ENCODE data around the gene ZNF423.

ZNF423 gene

GRCh38 chr16:49598383-49599170 is 257.3 kb downstream of the ZNF423 start:
- no peak overlapping the region for H3K4me3 ChIP-seq (ENCODE audit: low read length)
- no peaks in the 10 kb centered on the region for H3K36me3 ChIP-seq (ENCODE audit: control insufficient read depth, insufficient read depth, low read length)
- H3K27me3 ChIP-seq (ENCODE audit: control insufficient read depth, insufficient read depth, low read length): no peaks in the 10 kb centered on the region
- no peak overlapping the region for H3K9ac ChIP-seq (ENCODE audit: low read length)
- H3K27ac ChIP-seq (ENCODE audit: low read depth, low read length): no peak overlapping the region
- H3K4me1 ChIP-seq (ENCODE audit: control insufficient read depth, insufficient read depth, low read length): peaks cover 6% of the 10 kb centered on the region

- Histone ChIP-seq H3K27me3 (ENCODE audit: control insufficient read depth, insufficient read depth, low read length) (no peaks in the 10 kb centered on the region), H3K27ac (ENCODE audit: low read depth, low read length) (no peak overlapping the region), H3K4me1 (ENCODE audit: control insufficient read depth, insufficient read depth, low read length) (peaks cover 6% of the 10 kb centered on the region), H3K9ac (ENCODE audit: low read length) (no peak overlapping the region), H3K36me3 (ENCODE audit: control insufficient read depth, insufficient read depth, low read length) (no peaks in the 10 kb centered on the region), H3K4me3 (ENCODE audit: low read length) (no peak overlapping the region)
Measured at GRCh38 chr16:49597796-49598195, 258.1 kb downstream of the ZNF423 start.

DNA sequence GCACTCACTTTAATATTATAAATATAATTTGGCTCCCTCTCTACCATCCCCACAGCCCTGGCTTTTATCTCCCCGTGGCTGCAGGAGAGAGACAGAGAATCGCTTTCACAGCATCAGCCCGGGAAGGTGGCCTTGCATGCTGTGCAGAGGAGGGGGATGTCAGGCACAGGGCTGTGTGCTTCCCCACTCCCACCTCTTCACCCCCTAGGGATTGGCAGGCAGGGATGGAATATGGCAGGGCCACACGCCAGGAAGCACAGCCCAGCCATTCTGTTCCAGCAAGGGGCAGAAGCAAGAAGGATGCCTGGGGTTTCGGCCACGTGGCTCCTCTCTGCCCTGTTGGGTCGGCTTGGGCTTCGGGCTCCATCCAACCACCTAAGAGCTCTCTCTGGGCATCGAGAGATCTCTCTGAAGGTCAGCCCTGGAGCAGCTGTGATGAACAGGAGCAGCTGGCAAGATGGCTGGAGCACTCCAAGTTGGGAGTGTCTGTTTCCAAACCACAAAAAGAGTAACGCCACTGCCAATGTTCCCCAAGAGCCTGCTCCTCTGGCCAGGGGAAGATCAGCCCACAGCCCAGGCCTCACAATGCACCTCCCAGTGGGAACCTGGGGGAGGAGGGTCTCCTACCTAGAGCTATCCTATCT is 259.1 kb downstream of the ZNF423 start:
- Histone ChIP-seq H3K9ac (ENCODE audit: low read length) (no peak overlapping the region), H3K27ac (ENCODE audit: low read depth, low read length) (no peak overlapping the region)

DNA sequence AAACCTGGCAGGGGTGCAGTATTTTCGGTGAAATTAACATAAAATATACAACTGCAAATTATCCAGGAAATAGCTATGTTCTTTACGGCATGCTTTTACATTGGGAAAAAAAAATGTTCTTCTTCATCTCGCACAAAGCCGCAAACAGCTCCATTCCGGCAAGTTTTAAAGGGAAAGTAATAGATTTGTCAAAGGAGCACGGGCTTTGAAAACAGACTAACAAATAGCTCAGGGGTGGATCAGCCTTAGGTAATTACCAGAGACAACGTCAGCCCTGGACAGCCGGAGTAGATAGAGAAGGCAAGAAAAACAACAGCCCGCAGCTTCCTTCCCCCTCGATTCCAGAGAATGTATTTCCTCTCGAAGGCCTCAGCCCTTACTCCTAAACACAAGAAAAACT is 259.8 kb downstream of the ZNF423 start:
- H3K4me1 ChIP-seq (ENCODE audit: control insufficient read depth, insufficient read depth, low read length): peaks cover 6% of the 10 kb centered on the region
- H3K9ac ChIP-seq (ENCODE audit: low read length): no peak overlapping the region
- no peaks in the 10 kb centered on the region for H3K36me3 ChIP-seq (ENCODE audit: control insufficient read depth, insufficient read depth, low read length)
- H3K4me3 ChIP-seq (ENCODE audit: low read length): no peak overlapping the region
- H3K27ac ChIP-seq (ENCODE audit: low read depth, low read length): no peak overlapping the region
- H3K27me3 ChIP-seq (ENCODE audit: control insufficient read depth, insufficient read depth, low read length): no peaks in the 10 kb centered on the region

More for the DNA sequence above, 259.1 kb downstream of the ZNF423 start:
- H3K27me3 ChIP-seq (ENCODE audit: control insufficient read depth, insufficient read depth, low read length): no peaks in the 10 kb centered on the region
- H3K4me3 ChIP-seq (ENCODE audit: low read length): no peak overlapping the region
- peaks cover 6% of the 10 kb centered on the region for H3K4me1 ChIP-seq (ENCODE audit: control insufficient read depth, insufficient read depth, low read length)
- H3K36me3 ChIP-seq (ENCODE audit: control insufficient read depth, insufficient read depth, low read length): no peaks in the 10 kb centered on the region

- no peak overlapping the region for H3K4me3 ChIP-seq (ENCODE audit: low read length)
- no peaks in the 10 kb centered on the region for H3K27me3 ChIP-seq (ENCODE audit: control insufficient read depth, insufficient read depth, low read length)
- H3K27ac ChIP-seq (ENCODE audit: low read depth, low read length): no peak overlapping the region
- H3K4me1 ChIP-seq (ENCODE audit: control insufficient read depth, insufficient read depth, low read length): peaks cover 6% of the 10 kb centered on the region
- H3K9ac ChIP-seq (ENCODE audit: low read length): no peak overlapping the region
- H3K36me3 ChIP-seq (ENCODE audit: control insufficient read depth, insufficient read depth, low read length): no peaks in the 10 kb centered on the region
Measured at GRCh38 chr16:49594685-49595498, 261.0 kb downstream of the ZNF423 start.

DNA sequence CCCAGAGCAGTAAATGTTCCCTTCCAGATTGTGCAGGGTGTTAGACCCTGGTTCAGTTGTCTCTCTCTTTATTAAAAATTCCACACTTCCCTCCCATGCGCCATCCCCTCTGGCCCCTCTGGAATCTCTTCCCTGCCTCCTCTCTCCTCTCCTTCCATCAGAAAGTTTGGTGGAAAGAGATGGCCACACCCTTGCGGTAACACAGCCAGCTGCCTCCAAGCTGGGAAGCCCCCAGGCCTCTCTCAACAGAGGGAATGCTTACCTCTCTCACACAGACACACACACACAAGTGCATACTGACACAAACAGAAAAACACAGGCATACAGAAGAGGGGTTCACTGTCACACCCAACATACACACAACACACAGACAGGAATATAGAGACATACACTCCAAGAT is 261.8 kb downstream of the ZNF423 start:
- no peak overlapping the region for H3K9ac ChIP-seq (ENCODE audit: low read length)
- H3K36me3 ChIP-seq (ENCODE audit: control insufficient read depth, insufficient read depth, low read length): no peaks in the 10 kb centered on the region
- no peaks in the 10 kb centered on the region for H3K27me3 ChIP-seq (ENCODE audit: control insufficient read depth, insufficient read depth, low read length)
- no peak overlapping the region for H3K4me3 ChIP-seq (ENCODE audit: low read length)
- peaks cover 6% of the 10 kb centered on the region for H3K4me1 ChIP-seq (ENCODE audit: control insufficient read depth, insufficient read depth, low read length)
- H3K27ac ChIP-seq (ENCODE audit: low read depth, low read length): no peak overlapping the region

GRCh38 chr16:49593424-49594040 is 262.4 kb downstream of the ZNF423 start:
- Histone ChIP-seq H3K27ac (ENCODE audit: low read depth, low read length) (no peak overlapping the region), H3K27me3 (ENCODE audit: control insufficient read depth, insufficient read depth, low read length) (no peaks in the 10 kb centered on the region), H3K9ac (ENCODE audit: low read length) (no peak overlapping the region), H3K4me3 (ENCODE audit: low read length) (no peak overlapping the region), H3K4me1 (ENCODE audit: control insufficient read depth, insufficient read depth, low read length) (peaks cover 6% of the 10 kb centered on the region), H3K36me3 (ENCODE audit: control insufficient read depth, insufficient read depth, low read length) (no peaks in the 10 kb centered on the region)

DNA sequence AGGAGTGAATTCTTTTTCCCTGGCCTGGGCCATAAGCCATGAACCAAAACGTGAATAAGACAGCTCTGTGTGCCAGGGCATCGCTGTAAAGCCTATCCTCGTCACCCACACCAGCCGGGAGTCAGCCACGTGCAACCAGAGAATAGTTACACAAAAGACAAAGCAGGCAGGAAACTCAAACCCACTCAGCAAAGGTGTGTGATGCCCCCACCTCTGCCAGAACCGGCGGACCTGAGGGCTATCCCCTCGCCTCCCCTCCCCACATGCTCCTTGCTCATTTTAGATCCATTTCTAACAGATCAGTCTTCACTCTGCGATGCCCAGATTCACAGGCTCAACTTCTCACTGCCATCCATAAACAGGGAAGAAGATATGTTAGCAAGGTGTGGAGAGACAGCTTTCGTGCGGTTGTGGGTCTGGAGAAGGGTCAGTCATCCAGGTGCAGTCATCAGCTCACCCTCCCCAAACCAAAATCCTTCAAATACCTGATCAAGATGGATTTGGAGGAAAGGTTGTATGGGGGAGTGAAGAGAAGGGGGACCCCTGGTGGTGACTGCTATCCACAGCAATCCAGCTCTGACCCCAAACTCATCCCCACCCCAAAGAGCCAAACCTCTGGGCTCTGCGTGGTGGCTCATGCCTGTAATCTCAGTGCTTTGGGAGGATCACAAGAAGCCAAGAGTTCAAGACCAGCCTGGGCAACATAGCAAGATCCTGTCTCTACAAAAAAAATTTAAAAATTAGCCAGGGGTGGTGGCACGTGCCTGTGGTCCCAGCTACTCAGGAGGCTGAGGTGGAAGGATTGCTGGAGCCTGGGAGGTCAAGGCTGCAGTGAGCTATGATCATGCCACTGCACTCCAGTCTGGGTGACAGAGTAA is 263.1 kb downstream of the ZNF423 start:
- no peaks in the 10 kb centered on the region for H3K27me3 ChIP-seq (ENCODE audit: control insufficient read depth, insufficient read depth, low read length)
- no peak overlapping the region for H3K27ac ChIP-seq (ENCODE audit: low read depth, low read length)
- H3K9ac ChIP-seq (ENCODE audit: low read length): no peak overlapping the region
- no peaks in the 10 kb centered on the region for H3K36me3 ChIP-seq (ENCODE audit: control insufficient read depth, insufficient read depth, low read length)
- no peak overlapping the region for H3K4me3 ChIP-seq (ENCODE audit: low read length)
- peaks cover 6% of the 10 kb centered on the region for H3K4me1 ChIP-seq (ENCODE audit: control insufficient read depth, insufficient read depth, low read length)

GRCh38 chr16:49590166-49590871 is 265.6 kb downstream of the ZNF423 start:
- Histone ChIP-seq H3K4me3 (ENCODE audit: low read length) (no peak overlapping the region), H3K27me3 (ENCODE audit: control insufficient read depth, insufficient read depth, low read length) (no peaks in the 10 kb centered on the region), H3K36me3 (ENCODE audit: control insufficient read depth, insufficient read depth, low read length) (no peaks in the 10 kb centered on the region), H3K9ac (ENCODE audit: low read length) (no peak overlapping the region), H3K27ac (ENCODE audit: low read depth, low read length) (no peak overlapping the region), H3K4me1 (ENCODE audit: control insufficient read depth, insufficient read depth, low read length) (no peaks in the 10 kb centered on the region)

DNA sequence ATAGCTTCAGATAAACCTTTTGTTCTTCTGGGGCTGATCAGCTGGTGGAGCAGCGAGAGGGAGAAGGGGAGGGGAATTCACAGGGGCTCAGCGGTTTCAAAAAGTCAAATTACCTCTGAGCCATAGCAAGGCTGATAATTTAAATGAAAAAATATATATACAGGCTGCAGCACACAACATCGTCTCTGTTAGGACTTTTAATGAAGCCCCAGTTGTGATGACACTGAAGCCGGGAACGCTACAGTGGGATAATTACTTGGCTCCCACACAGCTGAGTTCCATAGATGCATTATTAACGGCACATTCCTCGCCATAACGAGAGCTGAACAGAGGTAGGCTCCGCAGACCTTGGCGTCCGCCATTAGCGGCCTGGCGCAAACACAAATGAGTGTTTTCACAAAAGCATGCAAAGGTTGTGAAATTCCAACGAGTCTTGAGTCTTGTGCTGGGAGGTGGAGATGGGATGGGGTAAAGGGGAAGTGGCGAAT is 266.3 kb downstream of the ZNF423 start:
- Histone ChIP-seq H3K4me3 (ENCODE audit: low read length) (no peak overlapping the region), H3K27ac (ENCODE audit: low read depth, low read length) (no peak overlapping the region), H3K27me3 (ENCODE audit: control insufficient read depth, insufficient read depth, low read length) (no peaks in the 10 kb centered on the region), H3K9ac (ENCODE audit: low read length) (no peak overlapping the region), H3K36me3 (ENCODE audit: control insufficient read depth, insufficient read depth, low read length) (no peaks in the 10 kb centered on the region), H3K4me1 (ENCODE audit: control insufficient read depth, insufficient read depth, low read length) (no peaks in the 10 kb centered on the region)

DNA sequence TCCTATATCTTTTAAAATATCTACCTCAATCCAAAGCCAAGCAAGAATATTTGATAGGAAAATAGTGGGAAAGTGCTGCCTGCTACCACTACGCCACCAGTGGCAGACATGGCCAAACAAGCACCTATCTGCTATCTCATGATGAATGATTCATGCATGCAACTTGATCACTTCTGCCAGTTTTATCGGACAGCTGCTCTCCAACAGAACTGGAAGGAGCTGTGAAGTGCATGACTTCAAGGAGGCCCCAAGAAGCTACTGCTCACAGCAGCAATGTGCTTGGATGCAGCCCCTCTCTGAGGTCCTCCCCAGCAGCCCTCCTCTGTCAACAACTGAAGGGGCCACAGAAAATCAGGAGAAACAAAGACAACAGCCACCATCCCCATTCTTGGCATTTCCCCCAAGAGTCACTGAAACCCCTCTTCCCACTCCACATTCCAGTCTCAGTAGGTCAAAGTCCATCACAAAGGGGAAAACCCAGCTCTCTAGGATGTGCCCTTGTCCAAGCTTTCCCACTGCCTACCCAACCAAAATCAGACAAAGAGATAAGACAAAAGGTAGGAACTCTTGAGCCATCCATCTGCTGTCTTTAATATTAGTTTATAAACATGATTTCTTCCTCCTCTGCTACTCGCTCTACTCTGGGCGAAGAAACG is 267.1 kb downstream of the ZNF423 start:
- Histone ChIP-seq H3K4me3 (ENCODE audit: low read length) (no peak overlapping the region), H3K27ac (ENCODE audit: low read depth, low read length) (no peak overlapping the region), H3K4me1 (ENCODE audit: control insufficient read depth, insufficient read depth, low read length) (no peaks in the 10 kb centered on the region), H3K27me3 (ENCODE audit: control insufficient read depth, insufficient read depth, low read length) (no peaks in the 10 kb centered on the region), H3K9ac (ENCODE audit: low read length) (no peak overlapping the region), H3K36me3 (ENCODE audit: control insufficient read depth, insufficient read depth, low read length) (no peaks in the 10 kb centered on the region)

Data from rectal smooth muscle tissue (tissue), 1 donor.